ENCODE measurements around the gene LAG3.
A peak's percentile ranks its signal among the peaks of the same experiment; 100 is the strongest.

Gene LAG3

DNA sequence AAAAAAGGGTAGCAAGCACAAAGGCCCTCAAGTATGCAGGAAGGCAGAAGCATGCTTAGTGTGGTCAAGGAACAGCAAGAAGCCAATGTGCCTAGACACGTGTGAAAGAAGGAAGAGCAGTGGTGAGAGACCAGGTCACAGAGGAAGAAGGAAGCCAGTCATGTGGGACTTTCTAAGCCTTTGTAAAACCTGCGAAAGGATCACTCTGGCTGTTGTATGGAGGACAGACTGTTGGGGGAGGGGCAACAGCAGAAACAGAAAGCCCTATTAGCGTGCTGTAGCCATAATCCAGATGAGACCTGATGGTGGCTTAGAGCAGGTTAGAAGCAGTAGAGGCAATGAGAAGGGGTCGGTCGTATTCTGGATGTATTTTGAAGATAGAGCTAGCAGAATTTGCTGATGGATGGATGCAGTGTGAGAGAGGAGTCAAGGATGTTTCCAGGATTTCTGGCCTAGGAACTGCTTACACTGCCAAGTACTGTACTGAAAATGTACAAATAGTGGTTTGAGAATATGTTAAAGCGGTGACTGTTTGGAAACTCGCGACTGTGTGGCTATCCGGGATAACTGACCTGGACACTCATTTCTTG is 13.7 kb upstream of the LAG3 start:
- Histone ChIP-seq H3K9ac (ENCODE audit: low read length) (no peak overlapping the region), H3K4me3 (ENCODE audit: low read length) (no peak overlapping the region), H3K27ac (ENCODE audit: low read depth, low read length) (no peak overlapping the region), H3K36me3 (ENCODE audit: control insufficient read depth, insufficient read depth, low read length) (no peaks in the 10 kb centered on the region), H3K4me1 (ENCODE audit: control insufficient read depth, insufficient read depth, low read length) (peaks cover 8% of the 10 kb centered on the region), H3K27me3 (ENCODE audit: control insufficient read depth, insufficient read depth, low read length) (no peaks in the 10 kb centered on the region)

DNA sequence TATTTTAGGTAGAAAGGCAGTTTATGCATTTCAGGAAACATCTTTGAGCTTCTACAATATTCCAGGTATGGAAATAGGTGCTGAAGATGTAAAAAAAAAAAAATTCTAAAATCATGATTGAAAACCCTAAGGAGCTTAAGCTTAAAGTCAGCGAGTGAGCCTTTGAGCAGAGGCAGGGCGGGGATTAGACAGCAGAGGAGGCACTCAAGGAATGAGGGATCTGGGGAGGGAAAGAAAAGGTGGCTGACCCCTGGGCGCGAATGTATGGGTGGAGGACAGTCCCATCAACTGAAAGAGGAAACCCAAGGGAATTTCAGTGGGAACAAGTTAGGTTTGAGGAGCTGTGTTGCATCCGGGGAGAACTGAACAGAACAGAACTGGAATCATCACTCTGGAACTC is 12.6 kb upstream of the LAG3 start:
- H3K36me3 ChIP-seq (ENCODE audit: control insufficient read depth, insufficient read depth, low read length): no peaks in the 10 kb centered on the region
- H3K4me1 ChIP-seq (ENCODE audit: control insufficient read depth, insufficient read depth, low read length): peaks cover 11% of the 10 kb centered on the region
- no peak overlapping the region for H3K4me3 ChIP-seq (ENCODE audit: low read length)
- no peak overlapping the region for H3K27ac ChIP-seq (ENCODE audit: low read depth, low read length)
- H3K27me3 ChIP-seq (ENCODE audit: control insufficient read depth, insufficient read depth, low read length): no peaks in the 10 kb centered on the region
- H3K9ac ChIP-seq (ENCODE audit: low read length): no peak overlapping the region

DNA sequence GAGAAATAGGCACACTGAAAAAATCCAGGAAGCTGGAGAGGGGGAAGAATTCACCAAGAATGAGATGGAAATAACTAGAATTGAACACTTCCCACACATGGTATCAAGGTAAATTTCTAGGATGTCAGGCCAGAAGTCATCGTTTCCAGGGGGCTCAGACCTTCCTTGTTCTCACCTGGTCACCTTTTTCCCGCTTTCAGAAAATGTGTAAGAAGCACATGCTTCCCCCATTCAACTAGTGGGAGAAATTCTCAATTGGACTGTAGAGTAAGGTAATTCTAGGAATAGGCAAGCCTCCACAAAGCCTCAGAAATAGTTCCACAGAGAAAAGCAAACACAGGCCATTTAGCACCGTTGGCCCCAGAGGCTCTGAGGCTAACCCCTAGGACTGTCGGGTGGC is 8.9 kb upstream of the LAG3 start:
- H3K36me3 ChIP-seq (ENCODE audit: control insufficient read depth, insufficient read depth, low read length): no peaks in the 10 kb centered on the region
- H3K27ac ChIP-seq (ENCODE audit: low read depth, low read length): peak overlapping the region; percentile 97
- no peak overlapping the region for H3K9ac ChIP-seq (ENCODE audit: low read length)
- H3K4me1 ChIP-seq (ENCODE audit: control insufficient read depth, insufficient read depth, low read length): peaks cover 27% of the 10 kb centered on the region
- no peaks in the 10 kb centered on the region for H3K27me3 ChIP-seq (ENCODE audit: control insufficient read depth, insufficient read depth, low read length)
- no peak overlapping the region for H3K4me3 ChIP-seq (ENCODE audit: low read length)

DNA sequence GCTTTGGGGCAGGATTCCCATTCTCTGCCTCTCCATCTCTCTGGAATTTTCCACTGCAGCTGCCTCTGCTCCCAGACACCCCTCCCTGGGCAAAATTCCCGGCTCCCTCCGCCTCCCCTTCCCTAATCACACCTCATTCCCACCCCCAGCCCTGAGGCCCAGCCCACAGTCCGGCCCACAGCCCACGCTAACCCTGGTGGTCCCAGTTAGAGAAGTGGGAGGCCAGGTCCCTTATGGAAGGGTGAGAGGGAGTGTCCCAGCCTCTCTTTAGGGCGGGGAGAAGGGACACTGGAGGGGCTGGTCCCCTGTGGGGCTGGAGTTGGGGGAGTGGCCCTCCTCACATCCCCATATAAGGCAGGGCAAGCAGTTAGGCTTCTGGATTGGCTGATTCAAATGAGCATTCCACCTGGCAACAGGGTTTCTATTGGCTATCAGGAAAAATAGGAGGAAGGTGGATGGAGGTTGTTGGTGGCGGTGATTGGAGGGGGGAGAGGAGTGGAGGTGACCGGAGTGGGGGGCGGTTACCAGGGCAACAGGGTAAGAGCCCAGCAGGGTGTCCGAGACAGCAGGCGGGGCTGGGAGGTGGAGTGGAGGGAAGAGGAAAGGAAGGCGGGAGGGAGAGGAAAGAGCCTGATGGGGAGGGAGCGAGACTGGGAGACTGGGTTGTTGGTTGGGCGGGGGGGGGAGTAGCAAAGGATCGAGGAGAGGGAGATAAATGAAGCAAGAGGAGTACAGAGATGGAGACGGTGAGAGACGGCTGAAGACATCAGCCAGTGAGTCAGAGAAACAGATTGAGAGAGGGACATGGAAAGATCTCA is 8.1 kb upstream of the LAG3 start:
- Histone ChIP-seq H3K27ac (ENCODE audit: low read depth, low read length) (peak overlapping the region; percentile 97), H3K36me3 (ENCODE audit: control insufficient read depth, insufficient read depth, low read length) (no peaks in the 10 kb centered on the region), H3K4me3 (ENCODE audit: low read length) (peak overlapping the region; percentile 52), H3K9ac (ENCODE audit: low read length) (peak overlapping the region; percentile 3), H3K27me3 (ENCODE audit: control insufficient read depth, insufficient read depth, low read length) (no peaks in the 10 kb centered on the region), H3K4me1 (ENCODE audit: control insufficient read depth, insufficient read depth, low read length) (peaks cover 35% of the 10 kb centered on the region)

DNA sequence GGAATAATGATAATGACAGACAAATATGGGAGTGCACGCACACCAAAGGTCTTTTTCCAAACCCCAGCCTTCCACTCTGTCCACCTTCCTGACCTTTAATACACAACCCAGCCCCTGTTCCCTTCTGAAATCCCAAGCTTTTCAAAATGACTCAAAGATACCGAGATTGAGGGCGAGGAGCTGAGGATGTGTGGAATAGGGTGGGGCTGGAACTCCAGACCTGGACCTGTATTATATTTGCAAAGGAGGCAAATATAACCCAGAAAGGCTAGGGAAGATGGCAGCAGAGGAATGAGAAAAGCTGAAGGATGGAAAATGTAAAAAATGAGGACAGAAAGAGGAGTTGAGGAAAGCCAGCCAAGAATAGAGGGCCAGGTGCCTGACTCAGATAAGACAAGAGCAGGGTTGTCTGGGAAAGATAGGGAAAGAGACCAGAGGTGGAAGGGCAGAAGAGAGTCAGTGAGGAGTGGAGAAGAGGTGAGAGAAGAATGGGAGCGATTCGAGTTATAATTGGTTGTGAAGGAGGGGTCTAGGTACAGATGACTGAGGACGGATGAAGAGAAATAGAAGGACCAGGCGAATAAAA is 7.2 kb upstream of the LAG3 start:
- no peak overlapping the region for H3K9ac ChIP-seq (ENCODE audit: low read length)
- peaks cover 41% of the 10 kb centered on the region for H3K4me1 ChIP-seq (ENCODE audit: control insufficient read depth, insufficient read depth, low read length)

DNA sequence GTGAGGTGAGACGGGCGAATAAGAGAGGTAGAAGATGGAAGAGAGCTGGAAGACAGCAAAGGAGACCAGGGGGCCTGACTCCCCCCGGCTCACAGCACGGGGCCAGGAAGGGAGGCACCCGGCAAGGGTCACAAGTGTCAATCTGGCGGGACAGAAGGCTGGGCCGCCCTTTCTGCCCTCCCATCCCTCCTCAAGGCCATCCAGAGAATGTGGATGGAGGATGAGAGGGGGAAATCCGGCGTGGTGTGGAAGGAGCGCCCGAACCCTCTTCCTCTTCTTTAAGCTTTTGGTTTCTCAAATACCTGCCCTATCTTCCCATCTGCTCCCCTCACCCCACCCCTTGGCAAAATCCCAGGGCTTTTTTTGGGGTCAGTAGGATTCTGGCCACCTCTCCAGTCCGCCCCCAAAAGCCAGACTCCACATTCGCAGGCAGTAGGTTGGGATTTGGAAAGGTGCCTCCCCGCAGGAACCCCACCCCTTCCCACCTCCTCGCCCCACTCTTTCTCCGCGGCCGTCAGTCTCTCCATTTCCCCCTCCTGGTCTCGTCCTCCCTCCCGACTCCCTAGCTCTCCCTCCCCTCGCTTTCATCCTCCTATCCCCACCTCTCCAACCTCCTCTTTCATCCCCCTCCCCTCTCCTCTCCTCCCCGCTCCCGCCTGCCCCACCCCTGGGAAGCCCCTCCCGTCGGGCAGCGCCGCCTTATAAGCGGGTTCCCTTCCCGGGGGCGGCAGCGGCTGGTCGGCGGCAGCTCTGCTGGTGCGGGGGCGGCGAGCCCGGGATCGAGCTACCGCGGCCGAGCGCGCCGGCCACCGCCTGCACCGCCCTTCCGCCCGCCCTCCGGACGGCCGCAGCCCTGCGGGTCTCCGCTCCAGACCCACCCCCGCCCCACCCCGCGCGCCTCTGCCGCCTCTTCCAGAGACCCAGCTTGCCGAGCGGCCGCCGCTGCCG is 6.4 kb upstream of the LAG3 start, which contains the start of gene PTMS:
Gene PTMS (plus strand): TSS at position 730 of the 948 bp plus-strand sequence. CDS start 343 bp downstream, outside the sequence.
- H3K36me3 ChIP-seq (ENCODE audit: control insufficient read depth, insufficient read depth, low read length): no peaks in the 10 kb centered on the region
- H3K27me3 ChIP-seq (ENCODE audit: control insufficient read depth, insufficient read depth, low read length): no peaks in the 10 kb centered on the region
- H3K4me1 ChIP-seq (ENCODE audit: control insufficient read depth, insufficient read depth, low read length): peaks cover 41% of the 10 kb centered on the region
- peak within 1 kb of the TSS; percentile 72 for H3K9ac ChIP-seq (ENCODE audit: low read length)
- H3K27ac ChIP-seq (ENCODE audit: low read depth, low read length): peak within 1 kb of the TSS; percentile 97
- peak within 1 kb of the TSS; percentile 76 for H3K4me3 ChIP-seq (ENCODE audit: low read length)

More for the DNA sequence above, 7.2 kb upstream of the LAG3 start:
- peak overlapping the region; percentile 64 for H3K4me3 ChIP-seq (ENCODE audit: low read length)
- peak overlapping the region; percentile 97 for H3K27ac ChIP-seq (ENCODE audit: low read depth, low read length)
- no peaks in the 10 kb centered on the region for H3K36me3 ChIP-seq (ENCODE audit: control insufficient read depth, insufficient read depth, low read length)
- H3K27me3 ChIP-seq (ENCODE audit: control insufficient read depth, insufficient read depth, low read length): no peaks in the 10 kb centered on the region

DNA sequence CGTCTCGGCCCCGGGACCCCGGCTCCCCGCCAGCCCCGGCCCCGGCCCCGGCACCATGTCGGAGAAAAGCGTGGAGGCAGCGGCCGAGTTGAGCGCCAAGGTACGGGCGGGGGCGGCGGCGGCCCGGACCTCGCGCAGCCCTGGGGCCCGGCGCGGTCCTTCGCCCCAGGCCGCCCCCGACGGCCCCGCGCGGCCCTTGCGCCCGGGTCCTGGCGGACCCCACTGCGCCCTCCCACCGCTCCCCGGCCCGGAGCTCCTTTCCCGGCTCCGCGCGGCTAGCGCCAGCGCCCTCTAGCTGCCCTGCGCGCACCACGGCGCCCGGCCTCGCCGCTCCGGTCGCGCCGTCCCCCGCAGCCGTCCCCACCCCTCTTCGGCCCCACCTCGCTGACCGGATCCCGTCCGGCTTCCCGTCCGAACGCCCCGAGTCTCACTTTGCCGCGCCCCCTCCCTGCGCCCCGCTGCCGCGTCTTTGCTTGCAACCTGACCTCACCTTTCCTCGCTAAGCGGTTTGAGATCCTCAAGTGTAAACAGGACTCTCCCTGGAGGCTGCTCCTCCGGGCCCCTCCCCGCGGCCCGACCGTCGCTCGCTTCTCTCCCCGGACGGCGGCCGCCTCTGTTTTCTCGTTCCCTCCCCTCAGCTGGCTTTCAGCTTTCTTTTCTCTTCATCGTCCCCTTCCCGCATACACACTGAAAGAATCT is 5.5 kb upstream of the LAG3 start:
- Histone ChIP-seq H3K4me1 (ENCODE audit: control insufficient read depth, insufficient read depth, low read length) (peaks cover 41% of the 10 kb centered on the region), H3K27me3 (ENCODE audit: control insufficient read depth, insufficient read depth, low read length) (no peaks in the 10 kb centered on the region), H3K27ac (ENCODE audit: low read depth, low read length) (peak overlapping the region; percentile 97), H3K36me3 (ENCODE audit: control insufficient read depth, insufficient read depth, low read length) (no peaks in the 10 kb centered on the region), H3K4me3 (ENCODE audit: low read length) (peak overlapping the region; percentile 76), H3K9ac (ENCODE audit: low read length) (peak overlapping the region; percentile 72)

DNA sequence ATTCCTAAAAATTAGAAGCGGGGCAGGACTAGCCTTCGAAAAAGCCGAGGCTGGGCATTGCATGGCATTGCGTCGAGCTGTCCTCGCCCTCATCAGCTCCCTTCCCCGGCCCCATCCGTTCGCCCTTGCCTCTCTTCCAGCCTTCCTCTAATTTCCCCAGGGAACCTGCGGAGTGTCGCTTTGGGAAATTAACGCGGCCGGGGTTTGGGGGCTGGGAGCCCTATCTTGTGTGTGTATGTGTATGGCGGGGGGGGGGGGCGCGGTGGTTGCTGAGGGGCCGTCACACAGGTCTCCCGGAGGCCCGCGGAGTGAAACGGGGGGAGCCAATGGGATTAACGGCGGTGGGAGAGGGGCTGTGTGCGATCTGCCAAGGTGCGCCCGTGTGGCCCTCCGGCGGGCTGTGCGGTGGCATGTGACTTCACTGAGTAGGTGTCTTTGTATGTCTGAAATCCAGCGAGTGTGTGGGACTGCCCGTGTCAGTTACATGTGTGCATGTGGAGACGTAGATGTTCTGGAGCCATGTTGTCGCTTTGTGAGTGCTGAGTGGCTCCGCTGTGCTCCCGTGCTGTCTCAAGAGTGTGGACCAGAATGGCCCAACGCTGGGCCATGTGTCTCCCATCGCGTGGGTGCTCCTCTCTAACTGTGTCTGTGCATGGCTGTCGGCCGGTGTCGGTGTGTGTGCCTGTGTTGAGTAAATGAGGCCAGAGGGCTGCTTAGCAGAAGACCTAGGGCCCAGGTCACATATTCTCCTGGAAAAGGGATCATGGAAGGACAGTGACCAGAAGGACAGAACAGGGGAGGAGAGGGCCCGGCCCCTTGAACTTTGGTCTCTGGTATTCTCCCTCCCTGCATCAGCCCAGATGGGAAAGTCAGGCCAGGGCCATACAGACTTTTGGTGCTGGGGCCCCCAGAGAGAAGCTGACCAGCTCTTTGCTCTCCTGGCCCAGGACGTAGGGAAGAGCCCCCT is 4.7 kb upstream of the LAG3 start:
- peak overlapping the region; percentile 72 for H3K9ac ChIP-seq (ENCODE audit: low read length)
- H3K4me3 ChIP-seq (ENCODE audit: low read length): peak overlapping the region; percentile 76
- peak overlapping the region; percentile 97 for H3K27ac ChIP-seq (ENCODE audit: low read depth, low read length)
- H3K27me3 ChIP-seq (ENCODE audit: control insufficient read depth, insufficient read depth, low read length): no peaks in the 10 kb centered on the region
- H3K36me3 ChIP-seq (ENCODE audit: control insufficient read depth, insufficient read depth, low read length): no peaks in the 10 kb centered on the region
- peaks cover 41% of the 10 kb centered on the region for H3K4me1 ChIP-seq (ENCODE audit: control insufficient read depth, insufficient read depth, low read length)

DNA sequence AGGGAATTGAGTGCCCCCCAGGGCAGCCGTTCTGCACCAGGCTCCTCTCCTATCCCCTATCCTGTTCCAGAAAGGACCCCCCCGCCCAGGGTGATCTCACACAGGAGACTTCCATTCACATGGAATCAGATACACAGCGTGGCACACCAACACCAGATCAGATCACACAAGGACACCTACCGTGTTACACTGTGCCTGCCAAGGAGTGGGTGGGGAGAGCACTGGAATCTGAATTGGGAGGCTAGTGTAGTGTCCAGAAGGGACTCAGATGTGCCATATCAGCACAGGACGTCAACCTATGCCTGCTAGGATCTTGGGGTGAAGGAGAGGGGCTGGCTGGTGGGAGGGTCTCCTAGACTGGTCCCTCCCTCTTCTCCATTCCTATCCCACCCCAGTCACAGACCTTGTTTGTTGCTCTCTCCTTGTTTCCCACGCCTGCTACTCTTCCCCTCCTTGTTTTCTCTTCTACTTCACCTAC is 3.8 kb upstream of the LAG3 start:
- H3K9ac ChIP-seq (ENCODE audit: low read length): no peak overlapping the region
- H3K4me1 ChIP-seq (ENCODE audit: control insufficient read depth, insufficient read depth, low read length): peaks cover 38% of the 10 kb centered on the region
- no peaks in the 10 kb centered on the region for H3K36me3 ChIP-seq (ENCODE audit: control insufficient read depth, insufficient read depth, low read length)
- H3K27me3 ChIP-seq (ENCODE audit: control insufficient read depth, insufficient read depth, low read length): peaks cover 2% of the 10 kb centered on the region
- H3K4me3 ChIP-seq (ENCODE audit: low read length): peak overlapping the region; percentile 76
- peak overlapping the region; percentile 97 for H3K27ac ChIP-seq (ENCODE audit: low read depth, low read length)

DNA sequence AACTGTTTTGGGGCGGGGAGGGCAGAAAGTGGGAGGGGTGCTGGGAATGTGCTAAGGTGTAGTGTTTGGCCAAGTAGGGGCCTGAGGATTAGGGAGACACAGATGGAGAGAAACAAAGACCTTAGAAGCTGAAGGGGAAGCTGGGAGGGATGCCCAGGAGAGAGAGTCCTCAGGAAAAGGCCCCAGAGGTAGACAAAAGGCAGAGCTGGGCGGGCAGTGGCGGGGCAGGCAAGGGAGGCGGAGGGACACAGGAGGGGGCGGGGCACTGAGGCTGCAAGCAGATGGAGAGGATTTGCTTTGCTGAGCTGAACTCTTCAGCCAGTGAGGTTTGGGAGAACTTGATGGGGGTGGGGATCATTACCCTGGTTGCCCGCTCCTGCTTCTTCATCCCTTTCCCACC is 3.3 kb upstream of the LAG3 start:
- Histone ChIP-seq H3K9ac (ENCODE audit: low read length) (no peak overlapping the region), H3K4me1 (ENCODE audit: control insufficient read depth, insufficient read depth, low read length) (peaks cover 33% of the 10 kb centered on the region), H3K4me3 (ENCODE audit: low read length) (peak overlapping the region; percentile 76), H3K36me3 (ENCODE audit: control insufficient read depth, insufficient read depth, low read length) (no peaks in the 10 kb centered on the region), H3K27ac (ENCODE audit: low read depth, low read length) (peak overlapping the region; percentile 97), H3K27me3 (ENCODE audit: control insufficient read depth, insufficient read depth, low read length) (peaks cover 2% of the 10 kb centered on the region)
